ENCODE measurements around the gene C10orf53.

GRCh38 chr10:49668684-49669083, 10.8 kb upstream of the C10orf53 start:
- TF ChIP-seq, protein P1, sequence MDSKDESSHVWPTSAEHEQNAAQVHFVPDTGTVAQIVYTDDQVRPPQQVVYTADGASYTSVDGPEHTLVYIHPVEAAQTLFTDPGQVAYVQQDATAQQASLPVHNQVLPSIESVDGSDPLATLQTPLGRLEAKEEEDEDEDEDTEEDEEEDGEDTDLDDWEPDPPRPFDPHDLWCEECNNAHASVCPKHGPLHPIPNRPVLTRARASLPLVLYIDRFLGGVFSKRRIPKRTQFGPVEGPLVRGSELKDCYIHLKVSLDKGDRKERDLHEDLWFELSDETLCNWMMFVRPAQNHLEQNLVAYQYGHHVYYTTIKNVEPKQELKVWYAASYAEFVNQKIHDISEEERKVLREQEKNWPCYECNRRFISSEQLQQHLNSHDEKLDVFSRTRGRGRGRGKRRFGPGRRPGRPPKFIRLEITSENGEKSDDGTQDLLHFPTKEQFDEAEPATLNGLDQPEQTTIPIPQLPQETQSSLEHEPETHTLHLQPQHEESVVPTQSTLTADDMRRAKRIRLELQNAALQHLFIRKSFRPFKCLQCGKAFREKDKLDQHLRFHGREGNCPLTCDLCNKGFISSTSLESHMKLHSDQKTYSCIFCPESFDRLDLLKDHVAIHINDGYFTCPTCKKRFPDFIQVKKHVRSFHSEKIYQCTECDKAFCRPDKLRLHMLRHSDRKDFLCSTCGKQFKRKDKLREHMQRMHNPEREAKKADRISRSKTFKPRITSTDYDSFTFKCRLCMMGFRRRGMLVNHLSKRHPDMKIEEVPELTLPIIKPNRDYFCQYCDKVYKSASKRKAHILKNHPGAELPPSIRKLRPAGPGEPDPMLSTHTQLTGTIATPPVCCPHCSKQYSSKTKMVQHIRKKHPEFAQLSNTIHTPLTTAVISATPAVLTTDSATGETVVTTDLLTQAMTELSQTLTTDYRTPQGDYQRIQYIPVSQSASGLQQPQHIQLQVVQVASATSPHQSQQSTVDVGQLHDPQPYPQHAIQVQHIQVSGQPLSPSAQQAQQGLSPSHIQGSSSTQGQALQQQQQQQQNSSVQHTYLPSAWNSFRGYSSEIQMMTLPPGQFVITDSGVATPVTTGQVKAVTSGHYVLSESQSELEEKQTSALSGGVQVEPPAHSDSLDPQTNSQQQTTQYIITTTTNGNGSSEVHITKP (tag by site-specific recombination; IDR thresholded peaks at IDR 0.05), result no peak
- no peak for TF ChIP-seq KLF9 (tag by site-specific recombination; IDR thresholded peaks at IDR 0.05; ENCODE audit: low read depth)
- TF ChIP-seq, protein P2, sequence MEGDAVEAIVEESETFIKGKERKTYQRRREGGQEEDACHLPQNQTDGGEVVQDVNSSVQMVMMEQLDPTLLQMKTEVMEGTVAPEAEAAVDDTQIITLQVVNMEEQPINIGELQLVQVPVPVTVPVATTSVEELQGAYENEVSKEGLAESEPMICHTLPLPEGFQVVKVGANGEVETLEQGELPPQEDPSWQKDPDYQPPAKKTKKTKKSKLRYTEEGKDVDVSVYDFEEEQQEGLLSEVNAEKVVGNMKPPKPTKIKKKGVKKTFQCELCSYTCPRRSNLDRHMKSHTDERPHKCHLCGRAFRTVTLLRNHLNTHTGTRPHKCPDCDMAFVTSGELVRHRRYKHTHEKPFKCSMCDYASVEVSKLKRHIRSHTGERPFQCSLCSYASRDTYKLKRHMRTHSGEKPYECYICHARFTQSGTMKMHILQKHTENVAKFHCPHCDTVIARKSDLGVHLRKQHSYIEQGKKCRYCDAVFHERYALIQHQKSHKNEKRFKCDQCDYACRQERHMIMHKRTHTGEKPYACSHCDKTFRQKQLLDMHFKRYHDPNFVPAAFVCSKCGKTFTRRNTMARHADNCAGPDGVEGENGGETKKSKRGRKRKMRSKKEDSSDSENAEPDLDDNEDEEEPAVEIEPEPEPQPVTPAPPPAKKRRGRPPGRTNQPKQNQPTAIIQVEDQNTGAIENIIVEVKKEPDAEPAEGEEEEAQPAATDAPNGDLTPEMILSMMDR (tag by site-specific recombination; IDR thresholded peaks at IDR 0.05), result no peak
- no peak for TF ChIP-seq ZNF513 (tag by site-specific recombination; IDR thresholded peaks at IDR 0.05)
- TF ChIP-seq SALL2 (tag by site-specific recombination; IDR thresholded peaks at IDR 0.05; ENCODE audit: borderline replicate concordance), result no peak
